GM11168 (cell line): Measurements from ENCODE around the gene KAT5.
"Not testable (repeated sequence)": the region's sequence is repeated elsewhere in the genome, so short reads cannot be mapped to it uniquely, and the experiment has no call there.

ENCODE experiments used
- in situ Hi-C: fragments of 300-500 bp; cut with MboI; formaldehyde crosslinking; loops from one replicate; pipeline ENCODE4 v1.12.0; 2022; ENCODE audit warnings: low sequenced_read_pairs; ENCODE audit not compliant: unreplicated experiment

The KAT5 gene

GRCh38 chr11:65711785-65712632, at the start of gene KAT5:
Gene KAT5 (plus strand): TSS chr11:65712252. CDS start chr11:65712268, 16 bp downstream.
- in situ Hi-C loops, result loop anchor here (5.0 to 25.0 kb wide), 2 partner anchors 115 to 275 kb away; no protein-coding TSS in a partner anchor

GRCh38 chr11:65662799-65663638, 49.0 kb upstream of the KAT5 start, which contains the start of gene RELA:
Gene RELA (minus strand): TSS chr11:65662916. CDS start chr11:65662832, 84 bp downstream.
- in situ Hi-C loops, result no loop called here

- in situ Hi-C loops, result no loop called here
These were observed 48.3 kb upstream of the KAT5 start for GRCh38 chr11:65663639-65664200.

GRCh38 chr11:65672180-65672860, 39.7 kb upstream of the KAT5 start:
- in situ Hi-C loops, result no loop called here

GRCh38 chr11:65672982-65673381, 39.1 kb upstream of the KAT5 start:
- in situ Hi-C loops, result no loop called here

- in situ Hi-C loops, result no loop called here
These were observed 31.8 kb upstream of the KAT5 start for GRCh38 chr11:65680192-65680743.

GRCh38 chr11:65683480-65683879, 28.6 kb upstream of the KAT5 start:
- in situ Hi-C loops, result not testable (repeated sequence)

GRCh38 chr11:65685981-65686380, 26.1 kb upstream of the KAT5 start:
- in situ Hi-C loops, result no loop called here

GRCh38 chr11:65691847-65692246, 20.2 kb upstream of the KAT5 start:
- in situ Hi-C loops, result not testable (repeated sequence)

- in situ Hi-C loops, result no loop called here
These were observed 19.7 kb upstream of the KAT5 start for GRCh38 chr11:65692367-65692766.

- in situ Hi-C loops, result no loop called here
These were observed 16.4 kb upstream of the KAT5 start for GRCh38 chr11:65695459-65696241.

- in situ Hi-C loops, result no loop called here
These were observed 15.1 kb upstream of the KAT5 start for GRCh38 chr11:65696802-65697552.

GRCh38 chr11:65698205-65698604, 13.8 kb upstream of the KAT5 start:
- in situ Hi-C loops, result no loop called here

GRCh38 chr11:65699306-65699705, 12.7 kb upstream of the KAT5 start:
- in situ Hi-C loops, result no loop called here

GRCh38 chr11:65700399-65700798, 11.7 kb upstream of the KAT5 start:
- in situ Hi-C loops, result loop anchor here (25.0 kb wide), 1 partner anchor 287 kb away; no protein-coding TSS in a partner anchor

- in situ Hi-C loops, result loop anchor here (25.0 kb wide), 1 partner anchor 286 kb away; no protein-coding TSS in a partner anchor
These were observed 10.4 kb upstream of the KAT5 start for GRCh38 chr11:65701686-65702085.

- in situ Hi-C loops, result loop anchor here (25.0 kb wide), 1 partner anchor 283 kb away; no protein-coding TSS in a partner anchor
These were observed 8.2 kb upstream of the KAT5 start for GRCh38 chr11:65703846-65704245.

- in situ Hi-C loops, result loop anchor here (25.0 kb wide), 1 partner anchor 281 kb away; no protein-coding TSS in a partner anchor
These were observed 5.7 kb upstream of the KAT5 start for GRCh38 chr11:65706303-65706763.
